GM23338 (cell line): ENCODE data around the gene CACNA2D1. TPM values are rescaled to one million over a fixed set of nuclear protein-coding genes. Genes with fewer than 3 reads are reported as not detected.

Source experiments
- ATAC-seq: fragments of 200-7000 bp; cut with Tn5 transposase; 3 replicates; pipeline ENCODE4 v1.9.1; 2020
- DNase-seq: peaks from one replicate; pipeline ENCODE4 v3.0.0-alpha.2; 2015; ENCODE audit warnings: low spot score
- H2AFZ ChIP-seq: fragments of 200-600 bp; sonication (generic); 2 replicates; pipeline ENCODE4 v1.8.0; 2016; ENCODE audit warnings: antibody characterized with exemption, mild to moderate bottlenecking, moderate library complexity
- H3F3A ChIP-seq: fragments of 200-600 bp; sonication (generic); replicated peaks from 2 replicates; pipeline ENCODE4 v1.8.0; 2017; ENCODE audit warnings: antibody characterized with exemption, mixed run types, low read depth
- H3K27ac ChIP-seq: fragments of 200-600 bp; sonication (generic); 2 replicates; pipeline ENCODE4 v1.6.1; 2016; ENCODE audit warnings: low read depth
- H3K27me3 ChIP-seq: fragments of 200-600 bp; sonication (generic); 2 replicates; pipeline ENCODE4 v1.8.0; 2016; ENCODE audit warnings: mild to moderate bottlenecking, mixed run types, moderate library complexity; ENCODE audit not compliant: insufficient read depth
- H3K36me3 ChIP-seq: fragments of 200-600 bp; sonication (generic); 2 replicates; pipeline ENCODE4 v1.8.0; 2016; ENCODE audit warnings: mild to moderate bottlenecking; ENCODE audit not compliant: insufficient read depth
- H3K4me1 ChIP-seq: fragments of 200-600 bp; sonication (generic); 2 replicates; pipeline ENCODE4 v1.8.0; 2016; ENCODE audit warnings: mild to moderate bottlenecking, moderate library complexity; ENCODE audit not compliant: insufficient read depth
- H3K4me2 ChIP-seq: fragments of 200-600 bp; sonication (generic); 2 replicates; pipeline ENCODE4 v1.7.1; 2017; ENCODE audit warnings: mixed run types
- H3K4me3 ChIP-seq: fragments of 200-600 bp; sonication (generic); 2 replicates; pipeline ENCODE4 v1.6.1; 2016; ENCODE audit warnings: mixed run types
- H3K79me2 ChIP-seq: fragments of 200-600 bp; sonication (generic); replicated peaks from 2 replicates; pipeline ENCODE4 v1.8.0; 2017; ENCODE audit warnings: mild to moderate bottlenecking; ENCODE audit not compliant: insufficient read depth
- H3K9me2 ChIP-seq: fragments of 200-600 bp; sonication (generic); 2 replicates; pipeline ENCODE4 v1.8.0; 2017; ENCODE audit not compliant: insufficient read depth
- H4K20me1 ChIP-seq: fragments of 200-600 bp; sonication (generic); replicated peaks from 2 replicates; pipeline ENCODE4 v1.8.0; 2017; ENCODE audit warnings: mild to moderate bottlenecking; ENCODE audit not compliant: insufficient read depth
- H3K27ac Mint-ChIP-seq: 2 replicates; pipeline ENCODE4 v1.8.0; 2020; ENCODE audit warnings: inconsistent platforms, mild to moderate bottlenecking, moderate library complexity, mixed read lengths
- H3K27me3 Mint-ChIP-seq: 3 replicates; pipeline ENCODE4 v1.8.0; 2022; ENCODE audit warnings: low read depth, mild to moderate bottlenecking, moderate library complexity, mixed read lengths, inconsistent platforms; ENCODE audit not compliant: insufficient read depth, poor library complexity
- H3K36me3 Mint-ChIP-seq: 3 replicates; pipeline ENCODE4 v1.8.0; 2021; ENCODE audit warnings: low read depth, mild to moderate bottlenecking, inconsistent platforms, moderate library complexity, mixed read lengths
- H3K4me1 Mint-ChIP-seq: 3 replicates; pipeline ENCODE4 v1.8.0; 2020; ENCODE audit warnings: mild to moderate bottlenecking, inconsistent platforms, mixed read lengths
- H3K4me3 Mint-ChIP-seq: 3 replicates; pipeline ENCODE4 v1.8.0; 2021; ENCODE audit warnings: moderate library complexity, mild to moderate bottlenecking, inconsistent platforms, mixed read lengths
- H3K9me3 Mint-ChIP-seq: 3 replicates; pipeline ENCODE4 v1.8.0; 2020; ENCODE audit warnings: moderate library complexity, mild to moderate bottlenecking, inconsistent platforms, mixed read lengths
- ETS1 ChIP-seq: IDR thresholded peaks from 2 replicates; pipeline ENCODE4 v1.6.1; 2016; ENCODE audit warnings: antibody characterized with exemption
- EZH2 ChIP-seq: fragments of 200-600 bp; sonication (generic); IDR thresholded peaks from one replicate; pipeline ENCODE4 v1.8.0; 2017; ENCODE audit warnings: antibody characterized with exemption, mild to moderate bottlenecking, low read depth; ENCODE audit not compliant: unreplicated experiment
- EZH2phosphoT487 ChIP-seq: fragments of 200-600 bp; sonication (generic); IDR thresholded peaks from one replicate; pipeline ENCODE4 v1.8.1; 2018; ENCODE audit warnings: antibody characterized with exemption; ENCODE audit not compliant: unreplicated experiment
- JUNB ChIP-seq: IDR thresholded peaks from one replicate; pipeline ENCODE4 v1.6.1; 2016; ENCODE audit warnings: antibody characterized with exemption; ENCODE audit not compliant: unreplicated experiment
- NANOG ChIP-seq: IDR thresholded peaks from 2 replicates; pipeline ENCODE4 v1.6.1; 2016; ENCODE audit warnings: antibody characterized with exemption, borderline replicate concordance
- POLR2AphosphoS5 ChIP-seq: IDR thresholded peaks from 2 replicates; pipeline ENCODE4 v1.6.1; 2016; ENCODE audit warnings: antibody characterized with exemption, low read depth
- STAT1 ChIP-seq: IDR thresholded peaks from one replicate; pipeline ENCODE4 v1.6.1; 2016; ENCODE audit warnings: antibody characterized with exemption; ENCODE audit not compliant: unreplicated experiment
- ZNF114 ChIP-seq: fragments of 250-450 bp; sonication (Bioruptor Pico); IDR thresholded peaks from 2 replicates; pipeline ENCODE4 v1.5.0; 2020; ENCODE audit warnings: mild to moderate bottlenecking, moderate library complexity
- ZNF331 ChIP-seq: fragments of 250-450 bp; sonication (Bioruptor Pico); IDR thresholded peaks from 2 replicates; pipeline ENCODE4 v1.5.0; 2020; ENCODE audit warnings: low read depth, mild to moderate bottlenecking, moderate library complexity
- polyA plus RNA-seq: library from polyadenylated mRNA; unstranded; fragments of >200 nt; fragmentation: Nextera tagmentation; extraction: Ambion mirVana; gene quantifications from 2 replicates; pipeline ENCODE4 v1.2.1, GENCODE V29; 2016
- total RNA-seq: library from RNA; depleted of rRNA; stranded (reverse); fragments of >200 nt; shearing (Covaris generic); gene quantifications from 2 replicates; pipeline ENCODE4 v1.2.3, GENCODE V29; 2014
- TF ChIP-seq, protein P1 (sequence below), 2 experiments: fragments of 200-600 bp in 1 of 2; sonication (generic) in 1 of 2; conservative IDR thresholded peaks; 2 replicates each; pipeline versions ENCODE4 v1.5.1 to v1.6.1; 2016 to 2017; ENCODE audit warnings: antibody characterized with exemption in 2 of 2, low read depth in 2 of 2, mild to moderate bottlenecking in 2 of 2, moderate library complexity in 1 of 2
- TF ChIP-seq, protein P2 (sequence below): fragments of 250-450 bp; sonication (Bioruptor Pico); IDR thresholded peaks from 2 replicates; pipeline ENCODE4 v1.5.0; 2020; ENCODE audit warnings: mild to moderate bottlenecking, moderate library complexity

CACNA2D1 gene
- total and polyA plus RNA-seq, 2 experiments from 2014 or later = 7.0 to 20.4 TPM

DNA sequence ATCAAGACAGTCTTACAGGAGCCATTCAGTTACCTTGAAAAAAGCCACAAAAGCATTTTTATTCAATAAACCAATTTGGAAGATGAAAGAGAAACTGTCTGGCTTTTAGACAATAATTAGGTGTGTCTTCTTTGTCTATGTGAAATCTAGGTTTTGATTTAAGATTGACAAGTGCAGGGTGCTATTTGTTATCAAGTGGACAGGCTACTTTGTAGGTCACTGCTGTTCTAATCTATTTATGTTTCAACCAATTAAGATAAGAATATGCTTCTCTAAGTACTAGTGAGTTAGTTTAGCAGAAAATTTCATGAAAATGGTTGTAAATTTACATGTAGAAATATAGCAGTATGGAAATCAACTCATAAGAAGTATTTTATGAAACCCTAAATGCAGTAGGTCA lies 177.5 kb downstream of the CACNA2D1 start:
- Histone ChIP-seq H3K36me3 (no peaks in the 10 kb centered on the region), H3K9me2 (no peaks in the 10 kb centered on the region), H3F3A (no peaks in the 10 kb centered on the region), H2AFZ (no peak overlapping the region), H4K20me1 (no peaks in the 10 kb centered on the region), H3K79me2 (no peaks in the 10 kb centered on the region), H3K27ac (no peak overlapping the region), H3K4me2 (no peak overlapping the region), H3K4me1 (0 out of 2 replicates have a peak, but pooled peaks cover 4% of the 10 kb centered on the region), H3K4me3 (no peak overlapping the region), H3K27me3 (no peaks in the 10 kb centered on the region)
- Mint-ChIP-seq H3K4me1 (peaks cover 20% of the 10 kb centered on the region), H3K27ac (no peak overlapping the region), H3K4me3 (no peak overlapping the region), H3K27me3 (no peaks in the 10 kb centered on the region), H3K9me3 (no peaks in the 10 kb centered on the region), H3K36me3 (no peaks in the 10 kb centered on the region)
- no peak for TF ChIP-seq ZNF114 (CRISPR knock-in tag)
- TF ChIP-seq, protein P1, sequence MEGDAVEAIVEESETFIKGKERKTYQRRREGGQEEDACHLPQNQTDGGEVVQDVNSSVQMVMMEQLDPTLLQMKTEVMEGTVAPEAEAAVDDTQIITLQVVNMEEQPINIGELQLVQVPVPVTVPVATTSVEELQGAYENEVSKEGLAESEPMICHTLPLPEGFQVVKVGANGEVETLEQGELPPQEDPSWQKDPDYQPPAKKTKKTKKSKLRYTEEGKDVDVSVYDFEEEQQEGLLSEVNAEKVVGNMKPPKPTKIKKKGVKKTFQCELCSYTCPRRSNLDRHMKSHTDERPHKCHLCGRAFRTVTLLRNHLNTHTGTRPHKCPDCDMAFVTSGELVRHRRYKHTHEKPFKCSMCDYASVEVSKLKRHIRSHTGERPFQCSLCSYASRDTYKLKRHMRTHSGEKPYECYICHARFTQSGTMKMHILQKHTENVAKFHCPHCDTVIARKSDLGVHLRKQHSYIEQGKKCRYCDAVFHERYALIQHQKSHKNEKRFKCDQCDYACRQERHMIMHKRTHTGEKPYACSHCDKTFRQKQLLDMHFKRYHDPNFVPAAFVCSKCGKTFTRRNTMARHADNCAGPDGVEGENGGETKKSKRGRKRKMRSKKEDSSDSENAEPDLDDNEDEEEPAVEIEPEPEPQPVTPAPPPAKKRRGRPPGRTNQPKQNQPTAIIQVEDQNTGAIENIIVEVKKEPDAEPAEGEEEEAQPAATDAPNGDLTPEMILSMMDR (conservative IDR thresholded peaks at IDR 0.05; ENCODE audit: low read depth in 2 of 2) = no peak
- no peak for TF ChIP-seq NANOG
- no peak for TF ChIP-seq ZNF331 (CRISPR knock-in tag)
- no peak for TF ChIP-seq ETS1
- TF ChIP-seq JUNB = no peak
- ATAC-seq (no peak), DNase-seq (no peak)

- Histone ChIP-seq H3K4me2 (no peak overlapping the region), H3K36me3 (no peaks in the 10 kb centered on the region), H3K27ac (no peak overlapping the region), H3K4me3 (no peak overlapping the region), H3K9me2 (no peaks in the 10 kb centered on the region), H4K20me1 (no peaks in the 10 kb centered on the region), H3K79me2 (no peaks in the 10 kb centered on the region), H3F3A (no peaks in the 10 kb centered on the region), H3K4me1 (0 out of 2 replicates have a peak, but pooled peaks cover 4% of the 10 kb centered on the region), H2AFZ (no peak overlapping the region), H3K27me3 (no peaks in the 10 kb centered on the region)
- no peak for ATAC-seq
- H3K27me3 Mint-ChIP-seq = no peaks in the 10 kb centered on the region
- DNase-seq = no peak
- no peaks in the 10 kb centered on the region for H3K36me3 Mint-ChIP-seq
- peaks cover 20% of the 10 kb centered on the region for H3K4me1 Mint-ChIP-seq
- no peaks in the 10 kb centered on the region for H3K9me3 Mint-ChIP-seq
- no peak overlapping the region for H3K4me3 Mint-ChIP-seq
- no peak overlapping the region for H3K27ac Mint-ChIP-seq
- TF ChIP-seq EZH2phosphoT487 (no peak), JUNB (no peak), POLR2AphosphoS5 (no peak), NANOG (no peak), EZH2 (no peak), ZNF114 (CRISPR knock-in tag) (no peak), STAT1 (no peak), ZNF331 (CRISPR knock-in tag) (no peak)
- TF ChIP-seq, protein P2, sequence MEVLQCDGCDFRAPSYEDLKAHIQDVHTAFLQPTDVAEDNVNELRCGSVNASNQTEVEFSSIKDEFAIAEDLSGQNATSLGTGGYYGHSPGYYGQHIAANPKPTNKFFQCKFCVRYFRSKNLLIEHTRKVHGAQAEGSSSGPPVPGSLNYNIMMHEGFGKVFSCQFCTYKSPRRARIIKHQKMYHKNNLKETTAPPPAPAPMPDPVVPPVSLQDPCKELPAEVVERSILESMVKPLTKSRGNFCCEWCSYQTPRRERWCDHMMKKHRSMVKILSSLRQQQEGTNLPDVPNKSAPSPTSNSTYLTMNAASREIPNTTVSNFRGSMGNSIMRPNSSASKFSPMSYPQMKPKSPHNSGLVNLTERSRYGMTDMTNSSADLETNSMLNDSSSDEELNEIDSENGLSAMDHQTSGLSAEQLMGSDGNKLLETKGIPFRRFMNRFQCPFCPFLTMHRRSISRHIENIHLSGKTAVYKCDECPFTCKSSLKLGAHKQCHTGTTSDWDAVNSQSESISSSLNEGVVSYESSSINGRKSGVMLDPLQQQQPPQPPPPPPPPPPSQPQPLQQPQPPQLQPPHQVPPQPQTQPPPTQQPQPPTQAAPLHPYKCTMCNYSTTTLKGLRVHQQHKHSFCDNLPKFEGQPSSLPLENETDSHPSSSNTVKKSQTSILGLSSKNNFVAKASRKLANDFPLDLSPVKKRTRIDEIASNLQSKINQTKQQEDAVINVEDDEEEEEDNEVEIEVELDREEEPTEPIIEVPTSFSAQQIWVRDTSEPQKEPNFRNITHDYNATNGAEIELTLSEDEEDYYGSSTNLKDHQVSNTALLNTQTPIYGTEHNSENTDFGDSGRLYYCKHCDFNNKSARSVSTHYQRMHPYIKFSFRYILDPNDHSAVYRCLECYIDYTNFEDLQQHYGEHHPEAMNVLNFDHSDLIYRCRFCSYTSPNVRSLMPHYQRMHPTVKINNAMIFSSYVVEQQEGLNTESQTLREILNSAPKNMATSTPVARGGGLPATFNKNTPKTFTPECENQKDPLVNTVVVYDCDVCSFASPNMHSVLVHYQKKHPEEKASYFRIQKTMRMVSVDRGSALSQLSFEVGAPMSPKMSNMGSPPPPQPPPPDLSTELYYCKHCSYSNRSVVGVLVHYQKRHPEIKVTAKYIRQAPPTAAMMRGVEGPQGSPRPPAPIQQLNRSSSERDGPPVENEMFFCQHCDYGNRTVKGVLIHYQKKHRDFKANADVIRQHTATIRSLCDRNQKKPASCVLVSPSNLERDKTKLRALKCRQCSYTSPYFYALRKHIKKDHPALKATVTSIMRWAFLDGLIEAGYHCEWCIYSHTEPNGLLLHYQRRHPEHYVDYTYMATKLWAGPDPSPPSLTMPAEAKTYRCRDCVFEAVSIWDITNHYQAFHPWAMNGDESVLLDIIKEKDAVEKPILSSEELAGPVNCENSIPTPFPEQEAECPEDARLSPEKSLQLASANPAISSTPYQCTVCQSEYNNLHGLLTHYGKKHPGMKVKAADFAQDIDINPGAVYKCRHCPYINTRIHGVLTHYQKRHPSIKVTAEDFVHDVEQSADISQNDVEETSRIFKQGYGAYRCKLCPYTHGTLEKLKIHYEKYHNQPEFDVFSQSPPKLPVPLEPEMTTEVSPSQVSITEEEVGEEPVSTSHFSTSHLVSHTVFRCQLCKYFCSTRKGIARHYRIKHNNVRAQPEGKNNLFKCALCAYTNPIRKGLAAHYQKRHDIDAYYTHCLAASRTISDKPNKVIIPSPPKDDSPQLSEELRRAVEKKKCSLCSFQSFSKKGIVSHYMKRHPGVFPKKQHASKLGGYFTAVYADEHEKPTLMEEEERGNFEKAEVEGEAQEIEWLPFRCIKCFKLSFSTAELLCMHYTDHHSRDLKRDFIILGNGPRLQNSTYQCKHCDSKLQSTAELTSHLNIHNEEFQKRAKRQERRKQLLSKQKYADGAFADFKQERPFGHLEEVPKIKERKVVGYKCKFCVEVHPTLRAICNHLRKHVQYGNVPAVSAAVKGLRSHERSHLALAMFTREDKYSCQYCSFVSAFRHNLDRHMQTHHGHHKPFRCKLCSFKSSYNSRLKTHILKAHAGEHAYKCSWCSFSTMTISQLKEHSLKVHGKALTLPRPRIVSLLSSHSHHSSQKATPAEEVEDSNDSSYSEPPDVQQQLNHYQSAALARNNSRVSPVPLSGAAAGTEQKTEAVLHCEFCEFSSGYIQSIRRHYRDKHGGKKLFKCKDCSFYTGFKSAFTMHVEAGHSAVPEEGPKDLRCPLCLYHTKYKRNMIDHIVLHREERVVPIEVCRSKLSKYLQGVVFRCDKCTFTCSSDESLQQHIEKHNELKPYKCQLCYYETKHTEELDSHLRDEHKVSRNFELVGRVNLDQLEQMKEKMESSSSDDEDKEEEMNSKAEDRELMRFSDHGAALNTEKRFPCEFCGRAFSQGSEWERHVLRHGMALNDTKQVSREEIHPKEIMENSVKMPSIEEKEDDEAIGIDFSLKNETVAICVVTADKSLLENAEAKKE (CRISPR knock-in tag) = no peak
Observed at GRCh38 chr7:82264783-82265305, 178.7 kb downstream of the CACNA2D1 start.
